ENCODE measurements around the gene COPS8.
A peak's percentile ranks its signal among the peaks of the same experiment; 100 is the strongest.

COPS8 gene

DNA sequence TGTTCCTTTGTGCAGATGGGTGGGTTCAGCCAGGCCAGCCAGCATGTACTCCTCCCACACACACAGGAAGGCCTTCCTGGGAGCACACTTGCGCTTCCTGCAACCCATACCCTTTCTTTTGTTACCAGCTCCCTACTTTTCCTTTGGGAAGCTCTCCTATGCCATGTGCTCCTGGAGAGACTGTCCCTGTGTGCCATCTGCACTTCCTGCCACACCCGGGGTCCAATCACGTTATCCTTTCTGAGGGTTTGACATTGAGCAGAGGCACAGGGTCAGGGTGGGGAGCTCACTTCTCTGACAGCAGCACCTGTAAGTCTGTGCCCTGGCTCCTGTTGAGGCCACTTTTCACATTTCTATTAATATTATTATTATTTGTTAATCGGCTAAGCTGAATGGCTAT is 62.9 kb downstream of the COPS8 start:
- no peak overlapping the region for H3K27ac Mint-ChIP-seq
- ATAC-seq: no peak

DNA sequence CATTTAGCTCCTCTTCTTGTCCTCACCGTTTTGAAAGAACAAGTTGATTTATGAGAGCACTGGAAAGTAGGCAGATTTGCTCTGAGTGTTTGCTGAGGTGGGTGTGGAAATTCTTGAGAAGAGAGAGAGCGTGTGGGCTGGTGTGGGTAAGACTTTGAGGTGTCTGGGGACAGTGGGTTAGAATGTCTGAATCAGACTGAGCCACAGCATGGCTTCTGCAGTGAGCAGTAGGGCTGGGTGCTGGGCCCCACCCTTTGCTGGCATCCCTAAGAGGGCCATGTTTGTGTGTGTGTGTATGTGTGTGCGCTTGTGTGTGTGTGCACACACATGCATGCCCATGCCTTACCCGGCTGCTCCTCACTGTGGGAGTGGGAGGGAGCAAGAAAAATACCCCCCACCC is 63.7 kb downstream of the COPS8 start:
- ATAC-seq: peak; percentile 80

More for the DNA sequence above, 62.9 kb downstream of the COPS8 start:
- H3K9me3 Mint-ChIP-seq: peaks cover 13% of the 10 kb centered on the region
- H3K4me3 Mint-ChIP-seq: no peak overlapping the region
- H3K27me3 Mint-ChIP-seq: peaks cover 9% of the 10 kb centered on the region
- peaks cover 8% of the 10 kb centered on the region for H3K36me3 Mint-ChIP-seq
- H3K4me1 Mint-ChIP-seq: no peaks in the 10 kb centered on the region

More for the DNA sequence above, 63.7 kb downstream of the COPS8 start:
- Mint-ChIP-seq H3K27me3 (peaks cover 12% of the 10 kb centered on the region), H3K4me1 (no peaks in the 10 kb centered on the region), H3K27ac (no peak overlapping the region), H3K9me3 (peaks cover 10% of the 10 kb centered on the region), H3K36me3 (peaks cover 3% of the 10 kb centered on the region), H3K4me3 (no peak overlapping the region)
